WERI-Rb-1 (cell line): Measurements from ENCODE around the gene CTDP1.

ENCODE experiments used
- DNase-seq: peaks from one replicate; pipeline ENCODE4 v3.0.0-alpha.2; 2020
- H3K27ac ChIP-seq: fragments of 250-450 bp; sonication (Bioruptor Pico); 2 replicates; pipeline ENCODE4 v1.5.1; 2020; ENCODE audit warnings: mild to moderate bottlenecking, moderate library complexity
- H3K27me3 ChIP-seq: fragments of 250-450 bp; sonication (Bioruptor Pico); 2 replicates; pipeline ENCODE4 v1.5.1; 2021; ENCODE audit warnings: mild to moderate bottlenecking, low read depth, moderate library complexity; ENCODE audit not compliant: insufficient read depth, severe bottlenecking
- H3K36me3 ChIP-seq: fragments of 250-450 bp; sonication (Bioruptor Pico); 2 replicates; pipeline ENCODE4 v1.5.1; 2020; ENCODE audit warnings: mild to moderate bottlenecking, moderate library complexity
- H3K4me3 ChIP-seq: 2 replicates; pipeline ENCODE4 v1.5.1; 2011; ENCODE audit warnings: low read depth, mild to moderate bottlenecking, control low read depth, low read length
- H3K9me3 ChIP-seq: fragments of 250-450 bp; sonication (Bioruptor Pico); 2 replicates; pipeline ENCODE4 v1.5.1; 2021; ENCODE audit warnings: mild to moderate bottlenecking, moderate library complexity; ENCODE audit not compliant: severe bottlenecking
- CTCF ChIP-seq: IDR thresholded peaks from 2 replicates; pipeline ENCODE4 v1.5.1; 2011; ENCODE audit warnings: low read depth, mild to moderate bottlenecking, control low read depth, inconsistent platforms, low read length

The CTDP1 gene

GRCh38 chr18:79769698-79770500 is 90.3 kb downstream of the CTDP1 start:
- Histone ChIP-seq H3K9me3 (peaks cover 27% of the 10 kb centered on the region), H3K36me3 (no peaks in the 10 kb centered on the region), H3K4me3 (no peak overlapping the region), H3K27me3 (no peaks in the 10 kb centered on the region), H3K27ac (no peak overlapping the region)
- DNase-seq: no peak
- TF ChIP-seq CTCF: no peak

GRCh38 chr18:79770501-79770815 is 90.9 kb downstream of the CTDP1 start:
- H3K9me3 ChIP-seq: peaks cover 27% of the 10 kb centered on the region
- no peaks in the 10 kb centered on the region for H3K36me3 ChIP-seq
- no peak for TF ChIP-seq CTCF
- no peak overlapping the region for H3K27ac ChIP-seq
- no peaks in the 10 kb centered on the region for H3K27me3 ChIP-seq
- H3K4me3 ChIP-seq: no peak overlapping the region
- no peak for DNase-seq

- TF ChIP-seq CTCF: no peak
- Histone ChIP-seq H3K4me3 (no peak overlapping the region), H3K36me3 (no peaks in the 10 kb centered on the region), H3K27me3 (no peaks in the 10 kb centered on the region), H3K9me3 (peaks cover 27% of the 10 kb centered on the region), H3K27ac (no peak overlapping the region)
- no peak for DNase-seq
Observed at GRCh38 chr18:79770826-79771225, 91.2 kb downstream of the CTDP1 start.

GRCh38 chr18:79771446-79772107 is 92.0 kb downstream of the CTDP1 start:
- no peak overlapping the region for H3K4me3 ChIP-seq
- H3K27ac ChIP-seq: no peak overlapping the region
- H3K27me3 ChIP-seq: no peaks in the 10 kb centered on the region
- H3K36me3 ChIP-seq: no peaks in the 10 kb centered on the region
- H3K9me3 ChIP-seq: peaks cover 27% of the 10 kb centered on the region
- no peak for DNase-seq
- no peak for TF ChIP-seq CTCF

GRCh38 chr18:79772108-79772864 is 92.7 kb downstream of the CTDP1 start:
- Histone ChIP-seq H3K4me3 (no peak overlapping the region), H3K27me3 (no peaks in the 10 kb centered on the region), H3K27ac (no peak overlapping the region), H3K9me3 (peaks cover 24% of the 10 kb centered on the region), H3K36me3 (no peaks in the 10 kb centered on the region)
- no peak for TF ChIP-seq CTCF
- no peak for DNase-seq
